K562 (cell line): ENCODE results near the gene GYG2. TPM values are rescaled to one million over a fixed set of nuclear protein-coding genes. Genes with fewer than 3 reads are reported as not detected.

Source experiments
- ARNT ChIP-seq, 2 experiments: fragments of 450-650 bp; IDR thresholded peaks; 2 replicates each; pipeline ENCODE4 v1.6.1; 2016; ENCODE audit warnings: mild to moderate bottlenecking in 1 of 2
- KLF16 ChIP-seq: IDR thresholded peaks from 2 replicates; pipeline ENCODE4 v1.6.1; 2016; ENCODE audit warnings: antibody characterized with exemption
- PCBP1 ChIP-seq: fragments of 200-400 bp; formaldehyde crosslinking; IDR thresholded peaks from 2 replicates; pipeline ENCODE4 v1.6.1; 2018; ENCODE audit warnings: mild to moderate bottlenecking, low read depth, low read length; ENCODE audit not compliant: poor library complexity, severe bottlenecking
- RERE ChIP-seq: sonication (generic); formaldehyde crosslinking; IDR thresholded peaks from 2 replicates; pipeline ENCODE4 v1.8.0; 2023; ENCODE audit warnings: missing genetic modification reagents, mild to moderate bottlenecking, borderline replicate concordance
- ZC3H4 ChIP-seq: sonication (generic); formaldehyde crosslinking; IDR thresholded peaks from 2 replicates; pipeline ENCODE4 v1.9.0; 2021; ENCODE audit warnings: missing genetic modification reagents, borderline replicate concordance
- ZNF584 ChIP-seq: fragments of 200-800 bp; sonication (Bioruptor generic); IDR thresholded peaks from 2 replicates; pipeline ENCODE4 v1.6.1; 2016; ENCODE audit warnings: low read depth, mild to moderate bottlenecking, missing genetic modification characterization, missing compliant biosample characterization
- ZNF695 ChIP-seq: fragments of 450-650 bp; formaldehyde crosslinking; IDR thresholded peaks from 2 replicates; pipeline ENCODE4 v1.4.0; 2020; ENCODE audit warnings: mild to moderate bottlenecking, moderate library complexity
- polyA plus RNA-seq, 8 experiments: library from polyadenylated mRNA; depleted of rRNA in 4 of 8; stranded (reverse) in 5 of 8; unstranded in 3 of 8; fragments of >200 nt; fragmentation: Nextera tagmentation in 2 of 8; fragmentation: Illumina TruSeq in 1 of 8; extraction: Ambion mirVana in 2 of 8; extraction: Trizol in 1 of 8; gene quantifications; 2 replicates each; pipeline versions ENCODE4 v1.2.1 to v1.2.3, GENCODE V29; 2011 to 2014; ENCODE audit warnings: inconsistent platforms in 1 of 8, missing spikeins in 1 of 8
- total RNA-seq, 7 experiments: library from RNA; depleted of rRNA in 6 of 7; stranded (reverse); fragments of >200 nt in 6 of 7; fragmentation: Illumina TruSeq in 2 of 7; extraction: Trizol in 2 of 7; gene quantifications; 2 replicates each; pipeline versions ENCODE4 v1.2.1 to v1.2.3, GENCODE V29; 2011 to 2021; ENCODE audit warnings: low replicate concordance in 1 of 7
- TF ChIP-seq, protein P1 (sequence below), 2 experiments: IDR thresholded peaks; 2 replicates each; pipeline ENCODE4 v1.6.1; 2012; ENCODE audit warnings: improper control_type of control experiment in 2 of 2, low read depth in 2 of 2, low read length in 2 of 2, borderline replicate concordance in 1 of 2
- TF ChIP-seq, protein P2 (sequence below): IDR thresholded peaks from 2 replicates; pipeline ENCODE4 v1.6.1; 2016; ENCODE audit warnings: missing genetic modification characterization, missing compliant biosample characterization
- TF ChIP-seq, protein P3 (sequence below): fragments of 250-450 bp; sonication (Bioruptor Pico); IDR thresholded peaks from 2 replicates; pipeline ENCODE4 v1.4.0; 2020; ENCODE audit warnings: mild to moderate bottlenecking, moderate library complexity
- TF ChIP-seq, protein P4 (sequence below): fragments of 250-450 bp; sonication (Bioruptor Pico); IDR thresholded peaks from 2 replicates; pipeline ENCODE4 v1.4.0; 2020; ENCODE audit warnings: borderline replicate concordance

Gene GYG2
- total and polyA plus RNA-seq, 9 of the 15 experiments (the other 6 are each of a cell fraction or from before 2014, with no cell fraction given) = 0.24 to 4.4 (median 2.9) TPM

DNA sequence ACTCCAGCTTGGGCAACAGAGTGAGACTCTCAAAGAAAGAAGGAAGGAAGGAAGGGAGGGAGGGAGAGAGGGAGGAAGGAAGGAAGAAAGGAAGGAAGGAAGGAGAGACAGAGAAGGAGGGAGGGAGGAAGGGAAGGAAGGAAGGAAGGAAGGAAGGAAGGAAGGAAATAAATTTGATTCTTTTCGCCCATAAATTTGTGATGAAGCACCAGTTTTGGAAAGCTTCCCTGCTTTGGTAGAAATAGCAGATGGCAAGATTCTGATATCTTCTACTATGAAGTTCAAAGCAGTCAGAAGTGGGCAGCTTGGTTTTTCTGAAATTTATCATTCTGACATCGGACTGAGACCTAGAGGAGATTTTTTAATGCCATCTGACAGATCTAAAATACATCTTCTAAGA is 11.7 kb upstream of the GYG2 start (continued):
- TF ChIP-seq, protein P1, sequence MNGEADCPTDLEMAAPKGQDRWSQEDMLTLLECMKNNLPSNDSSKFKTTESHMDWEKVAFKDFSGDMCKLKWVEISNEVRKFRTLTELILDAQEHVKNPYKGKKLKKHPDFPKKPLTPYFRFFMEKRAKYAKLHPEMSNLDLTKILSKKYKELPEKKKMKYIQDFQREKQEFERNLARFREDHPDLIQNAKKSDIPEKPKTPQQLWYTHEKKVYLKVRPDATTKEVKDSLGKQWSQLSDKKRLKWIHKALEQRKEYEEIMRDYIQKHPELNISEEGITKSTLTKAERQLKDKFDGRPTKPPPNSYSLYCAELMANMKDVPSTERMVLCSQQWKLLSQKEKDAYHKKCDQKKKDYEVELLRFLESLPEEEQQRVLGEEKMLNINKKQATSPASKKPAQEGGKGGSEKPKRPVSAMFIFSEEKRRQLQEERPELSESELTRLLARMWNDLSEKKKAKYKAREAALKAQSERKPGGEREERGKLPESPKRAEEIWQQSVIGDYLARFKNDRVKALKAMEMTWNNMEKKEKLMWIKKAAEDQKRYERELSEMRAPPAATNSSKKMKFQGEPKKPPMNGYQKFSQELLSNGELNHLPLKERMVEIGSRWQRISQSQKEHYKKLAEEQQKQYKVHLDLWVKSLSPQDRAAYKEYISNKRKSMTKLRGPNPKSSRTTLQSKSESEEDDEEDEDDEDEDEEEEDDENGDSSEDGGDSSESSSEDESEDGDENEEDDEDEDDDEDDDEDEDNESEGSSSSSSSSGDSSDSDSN (IDR thresholded peaks at IDR 0.05; ENCODE audit: borderline replicate concordance in 1 of 2, low read depth in 2 of 2, low read length in 2 of 2) = no peak
- TF ChIP-seq KLF16 (no peak), RERE (CRISPR knock-in tag) (no peak), ZC3H4 (no peak), ZNF584 (CRISPR knock-in tag) (no peak), ARNT (IDR thresholded peaks at IDR 0.05) (no peak), ZNF695 (CRISPR knock-in tag) (no peak), PCBP1 (no peak)
- TF ChIP-seq, protein P2, sequence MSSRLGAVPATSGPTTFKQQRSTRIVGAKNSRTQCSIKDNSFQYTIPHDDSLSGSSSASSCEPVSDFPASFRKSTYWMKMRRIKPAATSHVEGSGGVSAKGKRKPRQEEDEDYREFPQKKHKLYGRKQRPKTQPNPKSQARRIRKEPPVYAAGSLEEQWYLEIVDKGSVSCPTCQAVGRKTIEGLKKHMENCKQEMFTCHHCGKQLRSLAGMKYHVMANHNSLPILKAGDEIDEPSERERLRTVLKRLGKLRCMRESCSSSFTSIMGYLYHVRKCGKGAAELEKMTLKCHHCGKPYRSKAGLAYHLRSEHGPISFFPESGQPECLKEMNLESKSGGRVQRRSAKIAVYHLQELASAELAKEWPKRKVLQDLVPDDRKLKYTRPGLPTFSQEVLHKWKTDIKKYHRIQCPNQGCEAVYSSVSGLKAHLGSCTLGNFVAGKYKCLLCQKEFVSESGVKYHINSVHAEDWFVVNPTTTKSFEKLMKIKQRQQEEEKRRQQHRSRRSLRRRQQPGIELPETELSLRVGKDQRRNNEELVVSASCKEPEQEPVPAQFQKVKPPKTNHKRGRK (tag) = no peak
- TF ChIP-seq, protein P3, sequence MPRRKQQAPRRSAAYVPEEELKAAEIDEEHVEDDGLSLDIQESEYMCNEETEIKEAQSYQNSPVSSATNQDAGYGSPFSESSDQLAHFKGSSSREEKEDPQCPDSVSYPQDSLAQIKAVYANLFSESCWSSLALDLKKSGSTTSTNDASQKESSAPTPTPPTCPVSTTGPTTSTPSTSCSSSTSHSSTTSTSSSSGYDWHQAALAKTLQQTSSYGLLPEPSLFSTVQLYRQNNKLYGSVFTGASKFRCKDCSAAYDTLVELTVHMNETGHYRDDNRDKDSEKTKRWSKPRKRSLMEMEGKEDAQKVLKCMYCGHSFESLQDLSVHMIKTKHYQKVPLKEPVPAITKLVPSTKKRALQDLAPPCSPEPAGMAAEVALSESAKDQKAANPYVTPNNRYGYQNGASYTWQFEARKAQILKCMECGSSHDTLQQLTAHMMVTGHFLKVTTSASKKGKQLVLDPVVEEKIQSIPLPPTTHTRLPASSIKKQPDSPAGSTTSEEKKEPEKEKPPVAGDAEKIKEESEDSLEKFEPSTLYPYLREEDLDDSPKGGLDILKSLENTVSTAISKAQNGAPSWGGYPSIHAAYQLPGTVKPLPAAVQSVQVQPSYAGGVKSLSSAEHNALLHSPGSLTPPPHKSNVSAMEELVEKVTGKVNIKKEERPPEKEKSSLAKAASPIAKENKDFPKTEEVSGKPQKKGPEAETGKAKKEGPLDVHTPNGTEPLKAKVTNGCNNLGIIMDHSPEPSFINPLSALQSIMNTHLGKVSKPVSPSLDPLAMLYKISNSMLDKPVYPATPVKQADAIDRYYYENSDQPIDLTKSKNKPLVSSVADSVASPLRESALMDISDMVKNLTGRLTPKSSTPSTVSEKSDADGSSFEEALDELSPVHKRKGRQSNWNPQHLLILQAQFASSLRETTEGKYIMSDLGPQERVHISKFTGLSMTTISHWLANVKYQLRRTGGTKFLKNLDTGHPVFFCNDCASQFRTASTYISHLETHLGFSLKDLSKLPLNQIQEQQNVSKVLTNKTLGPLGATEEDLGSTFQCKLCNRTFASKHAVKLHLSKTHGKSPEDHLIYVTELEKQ (CRISPR knock-in tag) = no peak
- TF ChIP-seq, protein P4, sequence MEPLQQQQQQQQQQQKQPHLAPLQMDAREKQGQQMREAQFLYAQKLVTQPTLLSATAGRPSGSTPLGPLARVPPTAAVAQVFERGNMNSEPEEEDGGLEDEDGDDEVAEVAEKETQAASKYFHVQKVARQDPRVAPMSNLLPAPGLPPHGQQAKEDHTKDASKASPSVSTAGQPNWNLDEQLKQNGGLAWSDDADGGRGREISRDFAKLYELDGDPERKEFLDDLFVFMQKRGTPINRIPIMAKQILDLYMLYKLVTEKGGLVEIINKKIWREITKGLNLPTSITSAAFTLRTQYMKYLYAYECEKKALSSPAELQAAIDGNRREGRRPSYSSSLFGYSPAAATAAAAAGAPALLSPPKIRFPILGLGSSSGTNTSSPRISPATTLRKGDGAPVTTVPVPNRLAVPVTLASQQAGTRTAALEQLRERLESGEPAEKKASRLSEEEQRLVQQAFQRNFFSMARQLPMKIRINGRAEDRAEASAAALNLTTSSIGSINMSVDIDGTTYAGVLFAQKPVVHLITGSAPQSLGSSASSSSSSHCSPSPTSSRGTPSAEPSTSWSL (CRISPR knock-in tag) = no peak
